NCI-H460 (cell line): ENCODE results near the gene PDIA5. TPM values are rescaled to one million over a fixed set of nuclear protein-coding genes. Genes with fewer than 3 reads are reported as not detected.

ENCODE experiments used
- DNase-seq: peaks from one replicate; pipeline ENCODE4 v3.0.0-alpha.2; 2016; ENCODE audit warnings: low read depth; ENCODE audit errors: extremely low read depth
- total RNA-seq: library from RNA; depleted of rRNA; stranded (reverse); fragments of >200 nt; shearing (Covaris generic); gene quantifications from 2 replicates; pipeline ENCODE4 v1.2.3, GENCODE V29; 2014

Gene PDIA5
- total RNA-seq, 1 experiment from 2014 or later, result 19.6 TPM

GRCh38 chr3:123039178-123039577 is 27.6 kb upstream of the PDIA5 start:
- no peak for DNase-seq

GRCh38 chr3:123042413-123042812 is 24.4 kb upstream of the PDIA5 start:
- no peak for DNase-seq

- DNase-seq, result no peak
Measured at GRCh38 chr3:123044981-123045763, 21.7 kb upstream of the PDIA5 start.

- no peak for DNase-seq
Measured at GRCh38 chr3:123046262-123047061, 20.4 kb upstream of the PDIA5 start.

- DNase-seq, result no peak
Measured at GRCh38 chr3:123047062-123047319, 19.8 kb upstream of the PDIA5 start.

GRCh38 chr3:123048480-123049237 is 18.2 kb upstream of the PDIA5 start:
- DNase-seq, result no peak

GRCh38 chr3:123050666-123051065 is 16.2 kb upstream of the PDIA5 start:
- no peak for DNase-seq

- no peak for DNase-seq
Measured at GRCh38 chr3:123053107-123053506, 13.7 kb upstream of the PDIA5 start.

- DNase-seq, result no peak
Measured at GRCh38 chr3:123054109-123054778, 12.6 kb upstream of the PDIA5 start.

- no peak for DNase-seq
Measured at GRCh38 chr3:123054931-123055330, 11.9 kb upstream of the PDIA5 start.

GRCh38 chr3:123055352-123055751 is 11.5 kb upstream of the PDIA5 start:
- no peak for DNase-seq

- DNase-seq, result no peak
Measured at GRCh38 chr3:123058505-123058904, 8.3 kb upstream of the PDIA5 start.

- DNase-seq, result no peak
Measured at GRCh38 chr3:123060054-123060453, 6.8 kb upstream of the PDIA5 start.

- no peak for DNase-seq
Measured at GRCh38 chr3:123061856-123062255, 5.0 kb upstream of the PDIA5 start.

- no peak for DNase-seq
Measured at GRCh38 chr3:123063034-123063433, 3.8 kb upstream of the PDIA5 start.

GRCh38 chr3:123064506-123064905 is 2.3 kb upstream of the PDIA5 start:
- DNase-seq, result no peak

GRCh38 chr3:123064914-123065313 is 1.9 kb upstream of the PDIA5 start:
- DNase-seq, result no peak

GRCh38 chr3:123066599-123066895 is 278 bp upstream of the PDIA5 start:
- DNase-seq, result no peak

GRCh38 chr3:123067689-123068600 is 1.1 kb downstream of the PDIA5 start:
- no peak for DNase-seq
